Measurements from ENCODE around the gene LRRC27.
A peak's percentile ranks its signal among the peaks of the same experiment; 100 is the strongest.

LRRC27 gene

DNA sequence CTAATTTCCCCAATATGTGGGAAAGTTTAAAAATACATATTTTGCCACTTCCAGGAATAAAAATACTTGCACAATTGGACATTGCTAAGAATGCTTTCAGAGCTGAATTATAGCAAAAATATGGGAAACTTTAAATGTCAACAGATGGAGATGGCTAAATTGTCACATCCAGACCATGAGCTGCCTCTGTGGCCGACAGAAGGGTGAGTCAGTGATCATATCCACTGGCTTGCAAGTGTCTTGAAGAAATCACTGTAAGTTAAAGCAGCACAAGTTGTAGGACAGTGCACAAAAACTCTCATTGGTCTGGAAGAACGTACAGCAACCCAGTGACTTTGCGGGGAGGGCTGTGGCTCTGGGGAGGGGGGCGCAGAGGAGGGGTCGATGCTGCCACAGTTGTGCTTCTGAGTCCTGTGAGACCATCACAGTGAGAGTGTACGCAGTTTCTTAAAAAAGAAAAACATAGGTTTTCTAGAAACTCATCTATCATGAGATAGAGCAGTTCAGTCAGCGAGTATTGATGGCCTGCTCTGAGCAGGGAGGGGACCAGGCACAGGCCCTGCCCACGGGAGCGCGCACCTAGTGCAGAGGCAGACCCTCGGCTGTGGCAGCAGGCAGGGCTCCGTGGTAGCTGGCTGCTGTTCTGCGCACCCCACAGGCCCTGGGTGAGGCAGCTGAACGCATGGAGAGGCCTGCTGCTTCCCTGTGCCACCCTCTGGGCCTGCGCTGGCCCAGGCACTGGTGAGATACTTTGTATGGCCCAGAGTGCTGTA lies 25.5 kb downstream of the LRRC27 start:
- no peak for DNase-seq (ENCODE audit: low read depth in 2 of 2)

DNA sequence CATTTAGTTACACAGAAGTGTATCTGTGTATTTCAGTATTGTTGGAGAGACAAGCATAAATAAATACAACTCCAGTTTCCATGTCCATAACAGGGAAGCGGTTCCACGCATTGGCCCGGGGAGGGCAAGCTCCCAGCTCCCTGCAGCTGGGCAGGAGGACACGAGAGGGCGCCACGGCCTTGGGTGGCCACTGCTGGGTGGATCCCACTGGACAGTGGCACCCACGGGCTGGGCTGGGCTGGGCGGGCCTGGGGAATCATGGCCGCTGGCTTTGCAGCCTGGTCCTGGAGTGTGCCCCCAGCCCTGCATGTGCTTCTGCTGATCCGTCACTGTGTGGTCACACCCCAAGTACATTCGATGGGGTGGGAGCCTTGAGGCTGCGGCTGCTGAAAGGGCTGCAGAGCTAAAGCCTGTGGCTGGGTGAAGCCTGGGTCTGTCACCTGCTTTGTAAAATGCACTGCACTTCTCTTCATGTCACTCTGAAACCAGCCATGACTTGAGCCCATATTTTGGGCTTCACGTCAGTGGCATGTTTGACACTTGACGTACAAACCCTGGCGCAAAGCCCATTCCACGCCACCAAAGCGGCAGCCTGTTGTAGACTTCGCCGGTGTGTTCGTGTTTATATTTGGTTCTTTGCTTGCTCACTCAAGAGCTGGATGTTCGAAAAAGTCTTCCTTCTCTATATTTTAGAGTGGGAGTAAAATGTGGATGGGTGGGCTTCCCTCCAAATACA lies 27.5 kb downstream of the LRRC27 start:
- DNase-seq (ENCODE audit: low read depth in 2 of 2) = no peak

DNA sequence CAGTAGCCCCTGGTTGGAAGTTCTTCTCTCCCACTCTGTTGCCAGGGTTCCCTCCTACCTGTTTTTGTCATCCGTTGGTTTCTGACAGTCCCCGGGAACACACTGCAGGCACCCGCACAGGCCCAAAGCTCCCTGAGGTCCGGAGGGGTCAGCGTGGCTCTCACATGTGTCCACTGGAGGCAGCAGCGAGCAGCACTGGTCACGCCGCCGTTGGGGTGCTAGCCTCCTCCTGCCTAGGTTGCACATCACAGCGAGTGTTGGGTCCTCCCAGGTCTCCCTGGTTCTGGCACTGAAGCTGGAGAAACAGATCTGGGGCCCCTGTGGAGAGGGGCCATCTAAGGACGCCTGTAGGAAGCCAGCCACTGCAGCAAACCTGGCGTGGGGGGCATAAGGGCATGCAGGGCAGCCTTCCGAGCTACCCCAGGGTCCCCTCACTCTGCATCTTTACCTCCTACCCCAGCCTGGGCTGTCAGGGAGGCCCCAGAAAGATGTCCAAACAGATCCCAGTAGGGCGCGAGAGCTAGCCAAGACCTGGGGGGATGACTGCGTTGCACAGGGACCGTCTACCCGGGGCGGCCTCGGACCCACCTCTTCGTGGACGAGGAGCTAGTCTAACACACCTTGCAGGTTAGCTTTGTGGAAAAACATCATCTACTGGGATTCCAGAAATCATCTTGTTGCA lies 28.9 kb downstream of the LRRC27 start:
- no peak for DNase-seq (ENCODE audit: low read depth in 2 of 2)

DNA sequence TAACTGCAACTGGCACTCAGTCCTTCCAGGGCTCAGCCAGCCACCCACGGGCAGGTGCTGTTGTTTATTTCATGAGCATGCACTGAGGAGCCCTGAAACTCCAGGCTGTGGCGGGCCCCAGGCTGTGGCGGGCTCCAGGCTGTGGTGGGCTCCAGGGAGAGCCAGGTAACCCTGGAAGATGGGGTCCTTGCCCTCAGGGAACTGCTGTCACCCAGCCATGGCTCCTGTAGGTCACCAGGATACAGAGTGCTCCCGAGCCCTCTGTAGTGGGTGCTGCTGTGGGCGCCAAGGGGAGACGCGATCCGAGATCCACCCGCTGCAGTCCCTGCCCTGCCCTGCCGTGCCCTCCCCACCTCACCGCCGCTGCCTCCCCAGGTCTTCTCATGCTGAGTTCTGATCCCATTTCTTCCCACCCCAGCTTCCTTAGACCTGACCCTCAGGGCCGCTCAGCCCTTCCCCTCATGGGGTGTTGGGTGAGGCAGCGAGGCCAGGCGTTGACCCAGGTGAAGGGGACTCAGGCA lies 29.6 kb downstream of the LRRC27 start:
- no peak for DNase-seq (ENCODE audit: low read depth in 2 of 2)

DNA sequence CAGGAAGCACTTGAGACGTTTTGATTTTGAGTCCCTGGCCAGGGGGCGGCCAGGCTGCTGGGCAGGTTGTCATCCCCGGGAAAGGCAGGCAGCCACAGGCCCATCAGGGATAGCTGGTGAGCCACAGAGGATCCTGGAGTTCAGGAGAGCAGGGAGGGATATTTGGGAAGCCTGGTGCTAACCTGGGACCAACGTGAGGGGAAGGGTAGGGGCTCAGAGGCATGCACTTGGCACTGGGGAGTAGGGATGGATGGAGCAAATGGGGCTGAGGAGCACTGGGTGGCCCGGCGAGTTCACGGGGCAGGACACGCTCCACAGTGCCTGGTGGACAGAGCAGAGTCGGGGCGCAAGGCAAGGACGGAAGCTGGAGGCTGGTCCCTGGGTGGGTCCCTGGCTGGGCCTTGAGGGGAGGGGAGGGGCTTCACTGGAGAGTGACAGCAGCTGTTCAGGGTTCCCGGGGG lies 30.2 kb downstream of the LRRC27 start:
- DNase-seq (ENCODE audit: low read depth in 2 of 2) = no peak

DNA sequence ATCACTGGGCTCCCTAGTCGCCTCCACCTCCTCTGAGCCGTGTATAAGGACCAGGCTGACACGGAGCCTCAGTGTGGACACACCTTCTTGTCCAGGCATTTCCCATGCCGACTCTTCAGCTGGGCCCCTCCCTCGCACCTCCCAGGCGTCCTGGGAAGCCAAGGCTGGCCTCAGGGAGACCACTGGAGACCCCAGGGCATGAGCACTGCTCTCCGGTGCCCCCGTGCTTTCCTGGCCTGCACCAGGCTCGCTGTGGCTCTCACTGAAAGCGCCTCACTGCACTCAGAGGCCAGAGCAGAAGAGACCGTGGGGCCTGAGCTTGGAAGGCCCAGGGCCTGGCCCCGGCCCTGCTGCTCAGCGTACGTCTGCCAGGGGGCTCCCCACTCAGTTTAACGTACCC lies 31.4 kb downstream of the LRRC27 start:
- no peak for DNase-seq (ENCODE audit: low read depth in 2 of 2)

DNA sequence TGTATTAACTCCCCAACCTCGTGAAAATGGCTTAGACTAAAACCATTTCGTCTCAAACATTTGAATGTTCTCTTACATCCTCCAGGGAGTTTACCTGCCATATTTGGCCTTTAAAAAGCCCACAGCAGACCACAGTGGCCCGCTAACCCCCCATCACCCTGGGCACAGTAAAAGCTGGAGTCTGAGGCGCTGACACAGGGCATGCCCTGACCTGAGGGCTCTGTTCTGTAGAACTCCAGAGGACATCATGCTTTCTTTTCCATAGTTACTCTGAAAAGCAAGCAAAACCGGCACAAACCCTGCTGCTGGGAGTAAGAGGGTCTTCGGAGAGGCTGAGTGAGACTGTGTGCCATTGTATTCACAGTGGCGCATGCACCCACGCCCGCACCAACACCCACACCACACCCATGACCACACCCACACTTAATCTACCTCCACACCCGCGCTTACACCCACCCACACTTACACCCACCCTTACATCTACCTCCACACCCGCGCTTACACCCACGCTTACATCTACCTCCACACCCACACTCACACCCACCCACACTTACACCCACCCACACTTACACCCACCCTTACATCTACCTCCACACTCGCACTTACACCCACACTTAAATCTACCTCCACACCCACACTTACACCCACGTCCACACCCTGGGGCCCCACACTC lies 32.1 kb downstream of the LRRC27 start:
- DNase-seq (ENCODE audit: low read depth in 2 of 2) = no peak

DNA sequence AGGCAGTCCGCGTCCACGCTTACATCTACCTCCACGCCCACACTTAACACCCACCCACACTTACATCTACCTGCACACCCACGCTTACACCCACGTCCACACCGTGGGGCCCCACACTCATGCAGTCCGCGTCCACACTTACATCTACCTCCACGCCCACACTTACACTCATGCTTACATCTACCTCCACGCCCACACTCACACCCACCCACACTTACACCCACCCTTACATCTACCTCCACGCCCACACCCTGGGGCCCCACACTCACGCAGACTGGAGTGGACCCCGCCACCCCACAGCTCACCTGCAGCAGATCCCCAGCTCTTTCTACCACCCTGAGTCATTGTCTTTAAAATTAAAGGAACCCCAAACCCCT lies 32.6 kb downstream of the LRRC27 start:
- DNase-seq (ENCODE audit: low read depth in 2 of 2) = no peak

DNA sequence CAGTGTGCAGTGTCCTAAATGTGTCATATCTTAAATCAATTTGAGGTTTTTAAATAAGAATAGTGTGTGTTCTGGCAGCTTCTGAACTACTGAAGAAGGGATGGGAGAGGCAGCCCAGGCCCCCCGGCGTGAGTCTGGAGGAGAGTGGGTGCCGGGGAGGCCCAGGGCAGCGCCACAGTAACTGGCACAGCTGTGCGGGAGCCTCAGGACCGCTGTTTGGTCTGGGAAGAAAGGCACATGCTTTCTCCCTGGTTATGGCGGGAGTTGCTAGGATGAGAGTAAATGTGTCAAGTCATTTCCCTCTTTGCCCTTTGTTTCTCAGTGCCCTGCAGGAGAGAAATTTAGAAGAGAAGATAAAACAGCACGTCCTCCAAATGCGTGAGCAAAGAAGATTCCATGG lies 33.1 kb downstream of the LRRC27 start:
- no peak for DNase-seq (ENCODE audit: low read depth in 2 of 2)

DNA sequence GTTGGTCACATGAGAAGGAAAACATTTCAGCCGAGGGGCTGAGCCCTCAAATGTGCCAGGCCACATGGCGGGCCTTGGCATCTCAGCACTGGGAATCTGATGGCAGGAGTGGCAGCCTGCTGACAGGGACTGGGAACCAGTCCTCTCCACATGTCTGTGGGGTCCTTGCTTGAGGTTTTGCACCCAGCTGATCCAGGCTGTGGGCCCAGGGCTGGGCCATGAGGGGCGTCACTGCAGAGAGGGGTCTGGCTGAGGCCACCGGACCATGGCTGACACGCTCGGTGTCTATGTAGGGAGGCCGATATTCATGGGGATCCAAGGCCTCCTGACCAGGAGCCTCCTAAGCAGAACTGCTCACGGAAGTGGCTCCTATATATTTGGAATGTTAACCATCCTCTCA lies 34.0 kb downstream of the LRRC27 start:
- no peak for DNase-seq (ENCODE audit: low read depth in 2 of 2)

DNA sequence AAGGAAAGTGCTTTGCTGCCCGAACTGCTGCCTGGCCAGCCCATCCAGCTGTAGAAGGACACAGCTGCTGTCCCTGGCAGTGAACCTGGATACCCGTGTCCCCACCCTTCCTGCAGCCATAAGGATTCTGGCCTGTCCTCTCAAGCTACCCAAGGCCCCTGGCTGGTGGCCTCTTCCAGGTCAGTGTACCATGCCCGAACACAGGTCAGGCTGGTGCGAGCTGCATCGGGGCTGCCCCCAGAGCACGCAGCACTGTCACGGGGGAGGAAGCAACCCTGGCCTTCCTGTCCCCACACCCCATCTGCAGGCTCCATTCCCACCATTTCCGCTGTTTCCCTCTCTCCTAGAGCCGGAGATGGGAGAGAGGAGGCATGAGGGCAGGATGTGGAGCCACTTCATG lies 34.5 kb downstream of the LRRC27 start:
- no peak for DNase-seq (ENCODE audit: low read depth in 2 of 2)

DNA sequence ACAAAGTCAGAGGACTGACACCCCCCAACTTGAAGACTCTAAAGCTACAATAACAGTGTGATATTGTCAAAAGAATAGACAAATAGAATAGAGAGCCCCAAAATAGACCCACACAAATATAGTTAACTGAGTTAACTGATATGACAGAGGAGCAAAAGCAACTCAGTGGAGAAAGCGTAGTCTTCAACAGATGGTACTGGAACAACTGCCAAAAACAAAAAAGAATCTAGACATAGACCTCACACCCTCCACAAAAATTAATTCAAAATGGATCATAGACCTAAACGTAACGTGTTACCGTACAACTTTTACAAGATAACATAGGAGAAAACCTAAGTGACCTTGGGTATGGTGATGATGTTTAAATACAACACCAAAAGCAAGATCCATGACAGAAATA lies 36.4 kb downstream of the LRRC27 start:
- DNase-seq (ENCODE audit: low read depth in 2 of 2) = no peak

DNA sequence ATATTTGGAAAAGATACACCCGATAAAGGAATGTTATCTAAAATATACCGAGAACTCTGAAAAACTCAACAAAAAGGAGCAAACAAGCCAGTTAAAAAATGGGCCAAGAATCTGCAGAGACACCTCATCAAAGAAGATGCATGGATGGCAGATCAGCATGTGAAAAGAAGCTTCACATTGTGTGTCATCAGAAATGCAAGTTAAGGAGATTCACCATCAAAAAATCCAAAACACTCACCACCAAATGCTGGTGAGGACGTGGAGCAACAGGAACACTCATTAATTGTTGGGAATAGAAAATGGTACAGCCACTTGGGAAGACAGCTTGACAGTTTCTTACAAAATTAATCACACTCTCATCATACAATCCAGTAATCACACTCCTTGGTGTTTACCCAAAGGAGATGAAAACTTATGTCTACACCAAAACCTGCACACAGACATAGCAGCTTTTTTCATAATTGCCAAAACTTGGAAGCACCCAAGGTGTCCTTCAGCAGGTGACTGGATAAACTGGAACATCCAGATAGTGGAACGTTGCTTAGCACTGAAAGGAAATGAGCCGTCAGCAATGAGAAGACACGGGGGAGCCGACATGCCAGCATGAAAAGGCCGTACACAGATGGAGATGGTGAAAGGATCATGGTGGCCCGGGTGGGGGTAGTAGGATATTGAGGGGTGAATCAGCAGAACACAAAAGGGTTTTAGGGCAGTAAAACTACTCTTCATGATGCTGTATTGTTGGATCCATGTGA lies 37.1 kb downstream of the LRRC27 start:
- DNase-seq (ENCODE audit: low read depth in 2 of 2) = peak; percentile 32 to 34

DNA sequence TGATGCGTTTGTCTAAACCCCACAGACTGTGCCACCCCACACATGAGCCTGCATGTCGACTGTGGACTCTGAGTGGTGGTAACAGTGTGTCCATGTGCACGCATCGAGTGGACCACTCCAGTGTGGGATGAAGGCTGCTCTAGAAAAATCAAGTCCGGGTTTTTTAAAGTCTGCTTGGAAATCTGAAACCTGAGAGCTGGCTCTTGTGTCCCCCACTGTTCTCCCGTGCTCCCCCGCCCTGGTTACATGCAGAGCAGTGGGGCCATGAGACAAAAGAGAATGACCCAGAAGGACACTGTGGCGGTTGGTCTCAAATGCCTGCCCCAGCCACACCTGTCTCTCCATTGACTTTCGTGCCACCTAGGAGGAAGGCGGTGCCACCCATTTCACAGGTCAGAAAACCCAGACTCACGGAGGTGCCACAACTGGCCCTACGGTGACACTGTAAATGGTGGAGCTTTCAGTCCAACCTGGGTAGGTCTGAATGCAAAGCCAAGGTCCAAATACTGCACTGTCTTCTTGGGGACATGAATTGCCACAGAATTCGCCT lies 37.7 kb downstream of the LRRC27 start:
- no peak for DNase-seq (ENCODE audit: low read depth in 2 of 2)

DNA sequence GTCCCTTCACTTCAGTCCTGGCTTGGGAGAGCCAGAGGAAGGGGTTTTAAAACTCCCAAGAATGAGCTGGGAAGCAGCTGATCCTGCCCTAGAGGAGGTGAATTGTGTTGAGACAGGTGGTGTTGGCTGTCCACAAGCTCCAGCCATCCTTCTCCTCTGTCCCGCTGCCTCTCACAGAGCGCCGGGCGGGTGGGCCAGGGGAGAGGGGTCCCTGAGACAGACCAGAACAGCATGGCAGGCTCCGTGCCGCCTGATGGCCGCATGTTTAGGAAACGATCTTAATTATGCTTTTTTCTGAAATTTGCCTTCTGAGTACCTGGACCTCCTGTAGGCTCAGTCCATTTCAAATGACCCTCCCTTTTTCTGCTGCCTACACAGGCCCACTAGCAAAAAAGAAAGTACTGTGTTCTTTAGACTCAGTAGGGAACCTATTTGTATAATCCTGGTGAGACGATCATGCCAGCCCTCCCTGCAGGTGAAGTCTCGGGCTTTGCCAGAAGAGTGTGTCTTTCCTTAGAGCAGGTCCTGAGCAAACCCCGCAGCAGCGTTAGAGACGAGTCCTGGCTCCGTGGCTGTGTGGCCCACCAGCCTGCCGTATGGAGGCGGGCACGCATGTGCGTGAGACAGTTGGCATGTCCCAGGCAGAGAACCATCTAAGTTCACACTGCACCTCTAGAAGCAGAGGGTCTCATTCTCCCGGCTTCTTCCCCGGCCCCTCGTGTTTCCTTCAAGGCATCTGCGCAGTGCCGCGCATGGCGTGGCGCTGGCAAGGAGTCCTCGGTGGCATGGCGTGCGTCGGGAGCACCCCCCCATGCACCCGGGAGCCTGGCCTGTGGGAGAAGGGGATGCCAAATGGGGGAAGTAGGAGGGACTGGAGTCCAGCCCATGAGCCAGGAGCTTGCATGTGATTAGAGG lies 38.7 kb downstream of the LRRC27 start:
- no peak for DNase-seq (ENCODE audit: low read depth in 2 of 2)

DNA sequence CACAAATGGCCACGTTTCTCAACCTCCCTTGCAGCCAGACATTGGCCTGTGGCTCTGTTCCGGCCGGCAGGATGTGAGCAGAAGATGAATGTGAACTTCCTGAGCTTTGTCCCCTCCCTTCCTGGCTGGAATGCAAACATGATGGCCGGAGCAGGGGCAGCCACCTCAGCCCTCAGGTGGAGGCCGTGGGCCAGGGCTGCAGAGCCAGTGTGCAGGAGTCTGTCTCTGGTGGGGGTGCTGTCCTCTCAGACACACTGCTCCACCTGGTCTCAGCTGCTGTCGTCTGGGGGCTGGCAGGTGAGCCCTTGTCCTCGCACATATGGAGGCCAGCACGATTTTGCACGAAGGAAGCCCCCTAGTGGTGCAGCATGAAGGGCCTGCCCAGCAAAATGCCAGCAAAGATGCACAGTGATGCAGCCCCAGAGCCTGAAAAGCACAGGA lies 39.7 kb downstream of the LRRC27 start:
- DNase-seq (ENCODE audit: low read depth in 2 of 2) = no peak

DNA sequence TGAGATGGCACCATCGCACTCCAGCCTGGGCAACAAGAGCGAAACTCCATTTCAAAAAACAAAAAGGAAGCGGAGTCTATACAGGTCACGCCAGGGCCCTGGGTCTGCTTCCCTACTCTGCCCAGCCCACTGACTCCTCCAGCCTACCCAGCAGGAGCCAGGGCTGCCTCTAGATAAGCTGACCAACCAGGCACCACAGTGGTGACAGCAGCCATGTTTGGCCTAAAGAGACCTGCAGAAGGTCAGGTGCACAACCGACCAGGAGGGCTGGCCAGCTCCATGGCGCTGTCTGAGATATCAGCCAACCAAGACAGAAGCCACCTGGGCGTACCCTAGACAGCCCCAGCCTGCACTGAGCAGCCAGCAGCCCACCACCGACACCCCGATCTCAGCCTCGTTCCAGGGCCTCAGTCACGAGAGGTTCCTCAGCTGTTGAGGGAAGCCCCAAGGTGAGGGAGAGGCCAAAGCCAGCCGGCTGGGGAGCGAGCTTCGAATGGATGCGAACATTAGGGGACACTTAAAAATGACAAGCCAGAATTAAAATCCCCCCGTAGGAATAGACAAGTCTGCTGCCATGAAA lies 40.6 kb downstream of the LRRC27 start:
- DNase-seq (ENCODE audit: low read depth in 2 of 2) = no peak

DNA sequence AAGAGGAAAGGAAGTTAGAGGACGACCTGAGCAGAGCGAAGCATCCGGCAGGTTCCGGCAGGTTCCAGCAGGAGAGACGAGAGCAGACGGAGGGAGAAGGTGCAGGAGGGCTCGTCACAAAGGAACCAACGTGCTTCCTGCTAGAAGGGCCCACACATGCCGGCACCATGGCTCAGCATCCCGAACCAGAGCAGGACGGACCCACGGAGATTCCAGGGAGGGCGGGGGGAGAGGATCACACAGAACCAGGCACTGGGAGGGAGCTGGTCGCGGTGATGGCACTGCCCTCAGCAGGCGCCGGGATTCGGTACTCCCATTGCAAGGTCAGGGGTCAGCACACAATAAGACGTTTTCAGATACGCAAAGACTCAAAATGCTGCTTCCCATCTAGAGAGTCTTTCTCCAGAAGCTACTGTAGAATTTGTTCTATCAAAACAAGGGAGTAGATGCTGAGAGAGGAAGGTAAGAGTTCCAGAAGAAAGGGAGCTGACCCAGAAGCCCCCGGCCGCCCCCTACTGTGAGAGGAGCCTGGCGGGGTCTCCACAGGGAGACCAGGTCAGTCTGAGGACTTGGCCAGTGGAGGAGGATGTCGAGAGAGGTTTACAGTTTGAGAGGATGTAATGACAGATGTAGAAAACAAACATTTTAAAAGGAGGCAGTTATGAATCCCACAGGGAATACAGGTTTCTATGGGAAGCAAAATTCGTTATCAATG lies 41.4 kb downstream of the LRRC27 start:
- no peak for DNase-seq (ENCODE audit: low read depth in 2 of 2)

DNA sequence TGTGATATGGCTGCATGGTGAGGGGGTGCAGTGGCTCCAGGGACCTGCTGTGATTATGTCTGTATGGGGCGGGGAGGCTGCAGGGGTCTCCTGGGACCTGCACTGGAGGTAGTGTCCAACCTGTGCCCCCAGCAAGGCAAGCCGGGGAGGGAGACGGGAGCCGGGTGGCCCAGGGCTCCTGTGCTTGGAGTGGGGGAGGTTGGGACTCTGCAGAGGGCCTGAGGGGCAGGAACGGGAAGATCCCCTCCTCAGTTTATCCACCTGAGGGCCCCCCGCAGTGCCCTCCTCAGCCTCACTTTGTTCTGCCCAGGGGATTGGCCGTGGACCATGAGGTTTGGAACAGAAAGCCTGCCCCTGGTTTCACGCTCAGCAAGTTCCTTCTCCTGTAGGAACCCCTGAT lies 42.2 kb downstream of the LRRC27 start:
- no peak for DNase-seq (ENCODE audit: low read depth in 2 of 2)

Data from fibroblast of skin of left quadriceps (primary cell).